ENCODE data around the gene CASP6. TPM values are rescaled to one million over a fixed set of nuclear protein-coding genes. Genes with fewer than 3 reads are reported as not detected.
A peak's percentile ranks its signal among the peaks of the same experiment; 100 is the strongest.

CASP6 gene
- total RNA-seq, 1 donor = 56.0 TPM

DNA sequence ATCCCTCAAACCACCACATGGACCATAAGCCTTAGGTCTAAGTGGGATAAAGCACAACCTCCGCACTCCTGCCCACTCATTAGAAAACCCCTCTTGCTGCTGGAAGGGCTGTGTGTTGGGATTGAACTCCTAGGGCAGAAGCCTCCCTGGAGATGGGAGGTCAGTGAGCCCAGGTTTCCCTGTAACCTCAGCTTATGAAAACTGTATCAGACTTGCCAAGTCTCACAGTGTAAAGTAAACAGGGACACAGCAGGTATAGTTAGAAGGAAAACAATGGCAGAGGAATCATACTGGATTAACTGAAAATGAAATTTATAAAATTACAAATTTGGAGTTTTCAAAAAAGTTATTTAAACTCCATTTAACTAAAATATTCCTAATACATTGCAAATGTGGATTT, 29.9 kb downstream of the CASP6 start:
- DNase-seq (ENCODE audit: low read depth in 2 of 3, low spot score in 2 of 3) = no peak

- no peak for DNase-seq (ENCODE audit: low read depth in 2 of 3, low spot score in 2 of 3)
Measured at GRCh38 chr4:109672169-109672930, 30.9 kb downstream of the CASP6 start.

DNA sequence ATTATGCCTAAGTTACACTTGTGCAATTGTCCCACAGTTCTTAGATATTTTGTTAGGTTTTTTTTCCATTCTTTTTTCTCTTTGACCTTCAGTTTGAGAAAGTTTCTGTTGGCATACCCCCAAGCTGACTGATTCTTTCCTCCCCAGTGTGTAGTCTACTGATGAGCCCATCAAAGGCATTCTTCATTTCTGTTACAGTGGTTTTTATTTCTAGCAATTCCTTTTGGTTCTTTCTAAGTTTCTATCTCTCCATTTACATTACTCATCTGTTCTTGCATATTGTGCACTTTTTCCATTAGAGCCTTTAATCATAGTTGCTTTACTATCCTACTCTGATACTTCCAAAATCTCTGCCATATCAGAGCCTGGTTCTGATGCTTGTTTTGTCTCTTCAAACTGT, 31.9 kb downstream of the CASP6 start:
- no peak for DNase-seq (ENCODE audit: low read depth in 2 of 3, low spot score in 2 of 3)

DNA sequence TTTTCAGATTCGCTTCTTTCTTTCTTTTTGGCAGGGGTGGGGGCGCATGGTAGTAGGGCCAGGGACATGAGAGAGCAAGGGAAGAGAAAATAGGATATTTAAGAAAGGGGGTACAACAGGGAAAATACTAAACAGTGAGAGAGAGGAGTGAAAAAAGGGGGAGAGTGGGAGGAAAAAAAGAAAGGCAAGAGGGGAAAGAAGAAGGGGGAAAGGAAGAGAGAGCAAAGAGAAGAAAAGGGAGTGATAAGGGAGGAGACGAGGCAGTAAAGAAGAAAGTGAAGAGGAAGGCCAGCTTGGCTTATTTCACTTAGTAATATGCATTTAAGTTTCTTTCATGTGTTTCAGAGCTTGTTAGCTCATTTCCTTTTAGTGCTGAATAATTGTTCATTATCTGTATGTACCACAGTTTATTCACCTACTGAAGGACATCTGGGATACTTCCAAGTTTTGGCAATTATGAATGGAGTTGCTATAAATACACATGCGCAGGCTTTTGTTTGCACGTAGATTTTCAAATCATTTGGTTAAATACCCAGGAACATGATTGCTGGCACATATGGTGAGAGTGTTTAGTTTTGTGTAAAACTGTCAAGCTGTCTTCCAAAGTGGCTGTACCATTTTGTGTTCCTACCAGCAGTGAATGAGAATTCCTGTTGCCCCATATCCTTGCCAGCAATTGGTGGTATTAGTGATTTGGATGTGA, 37.3 kb downstream of the CASP6 start:
- no peak for DNase-seq (ENCODE audit: low read depth in 2 of 3, low spot score in 2 of 3)

DNA sequence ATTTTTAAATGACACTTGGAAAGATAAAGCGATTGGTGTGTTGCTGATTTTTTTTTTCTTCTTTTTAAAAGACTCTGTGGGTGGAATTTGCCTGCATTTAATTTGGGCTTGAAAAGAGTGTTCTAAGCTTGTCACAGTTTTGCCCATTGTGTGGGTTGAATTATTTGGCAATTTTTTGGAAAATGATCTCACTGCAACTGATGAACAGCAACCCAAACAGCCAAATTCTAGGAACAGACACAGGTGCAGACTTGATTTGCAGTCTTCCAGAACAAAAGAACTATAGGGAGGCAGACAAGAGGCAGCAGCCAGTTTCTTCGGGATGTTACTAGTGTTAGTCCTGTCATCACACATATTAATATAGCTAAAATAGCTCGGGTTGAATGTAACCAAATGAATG, 40.5 kb downstream of the CASP6 start:
- no peak for DNase-seq (ENCODE audit: low read depth in 2 of 3, low spot score in 2 of 3)

DNA sequence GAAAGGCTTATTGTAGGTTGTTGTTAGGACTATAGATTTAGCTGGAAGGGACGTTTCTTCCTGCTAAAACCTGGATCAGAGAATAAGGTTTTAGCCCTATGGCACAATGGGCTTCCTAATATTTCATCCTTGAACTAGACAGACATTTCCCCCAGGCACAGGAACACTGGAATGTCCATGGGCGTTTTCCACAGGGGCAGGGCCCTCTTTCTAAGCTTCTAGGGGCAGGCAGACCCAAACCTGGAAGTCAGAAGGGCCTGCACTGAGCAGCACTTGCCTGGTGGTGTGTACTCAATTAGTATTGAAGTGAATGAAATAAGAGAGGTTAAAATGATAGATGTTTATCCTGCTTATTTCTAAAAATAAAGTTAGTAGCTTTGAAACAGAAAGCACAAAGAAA, 41.1 kb downstream of the CASP6 start:
- DNase-seq (ENCODE audit: low read depth in 2 of 3, low spot score in 2 of 3) = no peak

DNA sequence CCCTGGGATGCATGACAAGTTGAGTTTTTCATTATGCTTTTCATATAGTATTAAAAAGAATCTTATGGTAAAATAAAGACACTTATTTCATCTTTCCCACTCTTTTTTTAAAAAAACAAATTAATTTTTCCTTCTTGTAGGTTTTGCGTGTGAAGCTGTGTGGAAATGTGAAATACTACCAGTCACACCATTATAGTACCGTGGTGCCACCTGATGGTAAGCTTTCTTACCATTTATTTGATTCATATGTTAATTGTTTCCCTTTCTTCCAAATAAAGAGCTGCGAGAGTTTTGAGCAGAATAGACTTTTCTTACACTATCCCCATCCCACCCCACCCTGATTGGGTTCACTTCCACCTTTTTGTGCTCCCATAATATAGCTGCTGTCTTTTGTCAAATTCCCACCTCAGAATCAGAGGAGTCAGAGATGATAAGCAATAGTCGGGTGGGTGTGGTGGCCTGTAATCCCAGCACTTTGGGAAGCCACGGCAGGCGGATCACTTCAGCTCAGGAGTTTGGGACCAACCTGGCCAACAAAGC, 44.3 kb downstream of the CASP6 start:
- peak in 2 of 3 donors; percentile 18 to 63 for DNase-seq (ENCODE audit: low read depth in 2 of 3, low spot score in 2 of 3)

DNA sequence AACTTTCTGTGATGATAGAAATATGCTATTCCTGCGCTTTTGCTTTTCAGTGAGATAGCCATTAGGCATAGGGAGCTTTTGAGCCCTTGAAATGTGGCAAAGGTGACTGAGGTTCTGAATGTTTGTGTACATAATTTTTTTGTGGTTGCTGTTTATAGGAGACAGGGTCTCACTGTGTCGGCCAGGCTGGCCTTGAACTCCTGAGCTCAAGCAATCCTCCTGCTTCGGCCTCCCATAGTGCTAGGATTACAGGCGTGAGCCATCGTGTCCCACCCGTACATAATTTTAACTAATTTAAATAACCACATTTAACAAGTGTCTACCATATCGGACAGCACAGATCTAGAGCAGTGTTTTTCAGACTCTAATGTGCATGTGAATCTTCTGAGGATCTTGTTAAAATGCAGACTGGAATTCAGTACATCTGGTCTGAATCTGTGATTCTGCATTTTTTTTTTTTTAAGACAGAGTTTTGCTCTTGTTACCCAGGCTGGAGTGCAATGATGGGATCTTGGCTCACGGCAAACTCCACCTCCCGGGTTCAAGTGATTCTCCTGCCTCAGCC, 45.3 kb downstream of the CASP6 start:
- no peak for DNase-seq (ENCODE audit: low read depth in 2 of 3, low spot score in 2 of 3)

GRCh38 chr4:109655396-109655795, 47.8 kb downstream of the CASP6 start:
- DNase-seq (ENCODE audit: low read depth in 2 of 3, low spot score in 2 of 3) = no peak

- DNase-seq (ENCODE audit: low read depth in 2 of 3, low spot score in 2 of 3) = no peak
Measured at GRCh38 chr4:109649872-109650271, 53.4 kb downstream of the CASP6 start.

GRCh38 chr4:109648997-109649575, 54.2 kb downstream of the CASP6 start:
- no peak for DNase-seq (ENCODE audit: low read depth in 2 of 3, low spot score in 2 of 3)

GRCh38 chr4:109648266-109648996, 54.8 kb downstream of the CASP6 start:
- DNase-seq (ENCODE audit: low read depth in 2 of 3, low spot score in 2 of 3) = peak in 1 of 3 donors; percentile 47

DNA sequence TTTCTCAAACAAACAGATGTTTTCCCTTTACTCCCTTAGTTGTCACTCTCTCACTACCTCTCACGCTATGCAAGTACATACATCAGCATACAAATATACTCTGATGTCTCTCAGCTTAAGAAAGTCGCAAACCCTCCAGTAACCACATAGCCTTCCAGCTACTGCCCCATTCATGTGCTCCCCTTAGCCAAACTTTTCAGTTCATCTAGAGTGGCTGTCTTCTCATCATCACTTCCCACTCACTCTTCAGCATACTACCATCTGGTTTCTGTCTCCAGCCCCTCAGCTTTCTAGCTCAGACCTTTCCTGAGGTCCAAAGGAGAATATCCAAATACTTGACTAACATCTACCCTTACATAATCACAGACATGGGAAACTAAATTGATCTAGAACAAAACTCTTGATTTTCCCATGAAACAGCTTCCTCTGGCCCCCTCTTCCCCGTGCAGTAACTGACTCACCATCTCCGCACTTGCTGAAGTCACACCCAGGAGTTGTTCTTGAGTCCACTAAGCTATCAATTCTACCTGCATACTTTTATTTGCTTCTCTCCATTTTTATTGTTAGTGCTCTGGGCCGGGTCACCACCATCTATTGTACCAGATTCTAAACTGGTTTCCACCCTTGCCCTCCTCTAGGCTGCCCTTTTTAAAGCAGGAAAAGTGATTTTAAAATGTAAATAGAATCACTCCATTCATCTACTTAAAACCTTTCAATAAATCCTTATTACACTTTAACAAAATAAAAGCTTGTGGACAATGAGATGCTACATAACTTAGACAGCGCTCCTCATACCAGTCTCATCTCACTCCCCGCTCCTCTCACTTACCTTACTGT, 57.2 kb downstream of the CASP6 start:
- DNase-seq (ENCODE audit: low read depth in 2 of 3, low spot score in 2 of 3) = no peak

DNA sequence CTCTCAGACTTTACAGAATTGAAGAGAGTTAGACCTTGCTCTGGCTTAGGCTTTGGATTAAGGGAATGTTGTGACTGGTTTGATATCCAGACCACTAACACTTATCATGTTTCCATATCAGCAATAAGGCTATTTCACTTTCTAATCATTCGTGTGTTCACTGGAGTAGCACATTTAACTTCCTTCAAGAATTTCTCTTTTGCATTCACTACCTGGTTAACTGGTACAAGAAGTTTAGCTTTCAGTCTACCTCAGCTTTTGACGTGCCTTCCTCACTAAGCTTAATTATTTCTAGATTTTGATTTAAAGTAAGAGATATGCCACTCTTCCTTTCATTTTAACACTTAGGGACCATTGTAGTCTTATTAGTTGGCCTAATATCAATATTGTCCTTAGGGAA, 62.6 kb downstream of the CASP6 start:
- DNase-seq (ENCODE audit: low read depth in 2 of 3, low spot score in 2 of 3) = no peak

Small RNA genes lying within 50 kb of the gene (small RNA-seq; reads per million reads assigned to genes)
- not detected for gene HIGD1AP14

Other genes with a start within 250 kb of the CASP6 start
- 50.6 TPM for gene MCUB, start 143.2 kb downstream of the CASP6 start, total RNA-seq
- 9.2 TPM for gene PLA2G12A, start 26.6 kb upstream of the CASP6 start, total RNA-seq
- 1.6 TPM for gene CFI, start 98.6 kb upstream of the CASP6 start, total RNA-seq
- gene GAR1, start 112.3 kb upstream of the CASP6 start, total RNA-seq = 1.6 TPM
- not detected for gene RRH, start 124.5 kb upstream of the CASP6 start, total RNA-seq
- gene LRIT3, start 144.7 kb upstream of the CASP6 start, total RNA-seq = under 0.01 TPM
- gene EGF, start 209.4 kb upstream of the CASP6 start, total RNA-seq = 1.1 TPM

Measured in hematopoietic multipotent progenitor cell (in vitro differentiated cells).